HTERT RPE-1 (cell line): ENCODE data around the gene TMC1.
"Not testable (repeated sequence)": the region's sequence is repeated elsewhere in the genome, so short reads cannot be mapped to it uniquely, and the experiment has no call there.

Source experiments
- in situ Hi-C: fragments of 300-500 bp; cut with MboI; formaldehyde crosslinking; loops from 4 replicates; pipeline ENCODE4 v1.14.3; 2020; ENCODE audit warnings: low sequenced_read_pairs

The TMC1 gene

DNA sequence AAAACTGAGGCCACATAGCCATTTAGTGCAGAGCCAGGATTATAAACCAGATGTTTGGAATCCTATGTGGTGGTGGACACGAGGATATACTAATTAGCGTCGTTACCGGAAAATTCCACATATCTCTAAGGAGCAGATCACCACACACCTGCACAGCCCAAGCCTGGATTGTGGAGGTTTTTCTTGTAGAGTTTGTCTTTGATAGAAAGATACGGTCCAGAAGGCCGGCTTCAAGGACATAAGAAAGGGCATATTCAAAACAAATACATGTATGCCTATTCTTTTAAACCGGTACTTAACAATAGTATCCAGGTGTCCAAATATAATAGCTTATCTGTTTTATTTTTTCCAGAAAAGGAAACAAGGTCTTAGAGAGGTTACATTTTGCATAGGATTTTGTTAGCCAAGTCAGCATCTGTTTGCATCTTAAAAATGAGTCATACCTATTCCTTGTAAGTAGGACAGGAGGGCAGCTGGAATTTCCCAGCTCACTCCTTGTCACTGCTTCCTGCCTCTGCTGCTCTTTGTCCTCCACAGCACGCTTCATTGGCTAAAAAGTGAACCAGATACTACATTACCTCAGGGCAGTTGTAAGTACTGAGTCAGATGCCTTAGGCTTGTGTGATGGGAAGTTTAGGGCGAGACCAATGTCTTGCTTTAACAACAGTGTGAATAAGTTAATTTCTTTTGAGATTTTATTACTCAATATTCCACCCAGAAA, 3.6 kb downstream of the TMC1 start:
- in situ Hi-C loops = no loop called here

DNA sequence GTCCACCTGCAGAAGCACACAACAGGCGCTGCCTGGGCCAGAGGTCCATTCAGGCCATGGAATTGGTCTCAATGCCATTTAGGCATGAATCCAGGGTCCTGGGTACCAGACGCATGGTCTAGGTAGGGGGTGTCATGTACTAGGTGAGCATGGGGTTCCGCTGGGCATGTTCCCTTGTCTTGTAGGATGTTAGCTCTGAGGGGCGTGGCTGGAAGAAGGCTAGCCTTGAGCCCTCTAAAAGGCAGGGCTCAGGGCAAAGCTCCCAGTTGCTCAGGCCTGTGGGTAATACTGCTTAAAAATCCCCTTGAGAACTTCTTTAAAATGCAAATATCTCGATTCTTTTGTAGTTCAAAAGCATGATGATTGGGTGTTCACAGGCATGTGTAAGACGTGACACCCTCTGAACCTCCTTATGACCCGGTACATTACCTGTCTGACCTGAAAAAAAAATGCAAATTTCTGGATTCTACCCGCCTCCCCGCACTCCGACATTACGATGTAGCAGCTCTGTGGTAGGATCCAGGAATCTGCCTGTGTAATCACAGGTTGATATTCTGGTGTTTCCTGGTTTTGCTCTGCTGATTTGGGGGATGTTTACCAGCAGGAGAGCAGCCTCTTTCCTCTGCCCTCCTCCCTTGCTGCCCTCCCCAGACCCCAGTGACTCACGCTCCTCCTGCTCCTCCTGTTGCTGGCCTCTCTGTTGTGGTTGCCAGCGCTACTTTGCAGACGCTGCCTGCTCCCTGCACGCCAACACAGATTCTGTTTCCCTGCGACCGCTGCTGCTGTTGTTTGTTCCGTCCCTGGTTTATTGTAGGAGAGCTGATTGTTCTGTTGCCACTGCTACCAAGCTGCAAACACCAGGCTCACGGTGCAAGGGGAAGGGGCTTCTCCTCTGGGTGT, 5.7 kb downstream of the TMC1 start:
- in situ Hi-C loops = no loop called here

DNA sequence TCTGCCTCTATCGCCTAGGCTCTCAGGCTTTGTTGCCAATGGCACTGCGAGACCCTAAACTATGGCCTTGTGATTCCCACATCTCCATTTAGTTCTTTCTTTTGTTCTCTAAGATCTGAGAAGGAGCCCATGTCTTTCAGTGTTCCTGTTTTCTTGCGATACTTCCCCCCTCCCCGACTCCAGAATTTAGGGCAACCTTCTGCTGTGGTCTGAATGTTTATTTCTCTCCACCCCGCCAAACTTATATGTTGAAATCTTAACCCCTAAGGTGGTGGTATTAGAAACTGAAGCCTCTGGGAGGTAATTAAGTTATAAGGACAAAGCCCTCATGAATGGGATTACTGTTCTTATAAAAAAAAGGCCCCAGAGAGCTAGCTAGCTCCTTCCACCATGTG, 6.4 kb downstream of the TMC1 start:
- in situ Hi-C loops = no loop called here

DNA sequence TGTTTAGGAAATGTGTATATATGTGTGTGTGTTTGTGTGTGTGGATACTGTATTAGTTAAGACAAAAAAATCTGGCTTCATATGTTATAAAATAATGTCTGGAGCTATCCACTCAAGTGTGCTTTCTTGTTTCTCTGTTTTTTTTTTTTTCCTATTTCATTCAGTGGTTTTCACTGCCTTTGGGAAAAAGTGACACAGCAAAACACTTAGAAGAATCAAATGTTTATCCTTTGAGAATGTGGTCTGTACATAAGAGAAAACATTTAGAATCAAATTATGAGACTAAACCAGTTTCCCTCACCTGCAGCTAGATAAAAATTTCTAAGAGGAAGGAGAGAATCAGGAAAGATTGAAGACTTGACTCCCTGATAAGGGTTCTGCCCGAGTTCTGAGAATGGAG, 8.1 kb downstream of the TMC1 start:
- in situ Hi-C loops = no loop called here

DNA sequence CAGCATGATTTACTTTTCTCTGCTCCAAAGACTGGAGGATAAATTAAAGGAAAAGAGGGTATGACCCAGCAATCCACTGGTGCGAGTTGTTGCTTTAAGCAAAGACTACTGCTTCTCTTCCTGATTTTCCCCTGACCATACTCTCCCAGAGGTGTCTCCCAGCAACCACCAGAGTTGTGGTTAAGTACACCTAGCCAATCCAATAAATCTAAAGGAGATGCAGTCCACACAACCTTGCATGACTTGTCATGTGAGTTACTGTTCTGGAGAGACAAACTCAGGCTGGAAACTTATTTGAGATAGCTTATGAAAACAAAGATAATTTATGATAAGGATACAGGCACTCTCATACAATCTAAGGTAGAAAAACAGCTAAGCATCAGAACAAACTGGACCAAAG, 11.9 kb downstream of the TMC1 start:
- in situ Hi-C loops = no loop called here

DNA sequence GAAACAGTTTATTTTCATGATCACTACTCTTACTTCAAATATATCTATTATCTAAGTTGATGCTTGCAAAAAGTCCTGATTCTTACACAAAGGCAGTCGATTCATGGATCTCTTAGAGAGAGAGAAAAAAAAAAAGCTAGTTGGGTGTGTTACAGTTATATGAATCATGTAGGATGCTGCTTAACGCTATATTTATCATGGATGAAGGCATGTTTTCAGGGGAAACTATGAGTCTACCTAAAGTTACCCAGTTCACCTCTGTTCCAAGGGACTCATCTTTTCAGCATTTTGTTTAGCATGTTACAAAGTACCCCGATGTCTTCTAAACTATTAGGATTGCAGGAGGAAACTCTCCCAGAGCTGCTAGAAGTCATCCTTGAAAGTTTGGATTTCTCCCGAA, 13.5 kb downstream of the TMC1 start:
- in situ Hi-C loops = no loop called here

DNA sequence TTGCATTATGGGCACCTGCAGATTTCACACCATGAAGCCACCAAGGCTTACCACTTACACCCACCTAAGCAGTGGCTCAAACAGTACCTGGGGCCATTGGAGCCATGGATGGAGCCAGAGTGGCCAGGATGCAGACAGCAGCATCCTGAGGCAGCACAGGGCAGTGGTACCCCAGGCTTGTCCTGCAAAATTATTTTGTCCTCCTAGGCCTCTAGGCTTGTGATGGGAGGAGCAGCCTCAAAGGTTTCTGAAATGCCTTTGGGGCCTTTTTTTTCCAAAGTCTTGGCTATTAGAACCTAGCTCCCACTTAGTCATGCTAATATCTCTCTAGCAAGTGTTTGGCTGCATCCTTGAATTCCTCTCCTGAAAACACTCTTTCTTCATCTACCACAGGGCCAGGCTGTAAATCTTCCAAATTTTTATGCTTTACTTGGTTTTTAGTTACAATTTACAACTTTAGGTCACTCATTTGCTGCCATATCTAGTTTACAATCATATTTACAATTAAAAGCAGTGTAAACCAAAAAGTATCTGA, 15.7 kb downstream of the TMC1 start:
- in situ Hi-C loops = no loop called here

DNA sequence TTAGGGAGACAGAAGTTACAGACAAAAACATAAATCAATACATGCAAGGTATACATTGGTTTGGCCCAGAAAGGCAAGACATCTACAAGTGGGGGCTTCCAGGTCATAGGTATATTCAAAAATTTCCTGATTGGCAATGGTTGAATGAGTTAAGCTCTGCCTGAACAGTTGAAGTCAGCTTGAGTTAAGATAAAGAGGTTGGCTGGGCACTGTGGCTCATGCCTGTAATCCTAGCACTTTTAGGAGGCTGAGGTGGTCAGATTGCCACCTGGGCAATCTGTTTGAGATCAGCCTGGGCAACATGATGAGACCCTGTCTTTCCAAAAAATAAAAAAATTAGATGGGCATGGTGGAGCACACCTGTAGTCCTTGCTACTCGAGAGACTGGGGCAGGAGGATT, 16.3 kb downstream of the TMC1 start:
- in situ Hi-C loops = no loop called here

DNA sequence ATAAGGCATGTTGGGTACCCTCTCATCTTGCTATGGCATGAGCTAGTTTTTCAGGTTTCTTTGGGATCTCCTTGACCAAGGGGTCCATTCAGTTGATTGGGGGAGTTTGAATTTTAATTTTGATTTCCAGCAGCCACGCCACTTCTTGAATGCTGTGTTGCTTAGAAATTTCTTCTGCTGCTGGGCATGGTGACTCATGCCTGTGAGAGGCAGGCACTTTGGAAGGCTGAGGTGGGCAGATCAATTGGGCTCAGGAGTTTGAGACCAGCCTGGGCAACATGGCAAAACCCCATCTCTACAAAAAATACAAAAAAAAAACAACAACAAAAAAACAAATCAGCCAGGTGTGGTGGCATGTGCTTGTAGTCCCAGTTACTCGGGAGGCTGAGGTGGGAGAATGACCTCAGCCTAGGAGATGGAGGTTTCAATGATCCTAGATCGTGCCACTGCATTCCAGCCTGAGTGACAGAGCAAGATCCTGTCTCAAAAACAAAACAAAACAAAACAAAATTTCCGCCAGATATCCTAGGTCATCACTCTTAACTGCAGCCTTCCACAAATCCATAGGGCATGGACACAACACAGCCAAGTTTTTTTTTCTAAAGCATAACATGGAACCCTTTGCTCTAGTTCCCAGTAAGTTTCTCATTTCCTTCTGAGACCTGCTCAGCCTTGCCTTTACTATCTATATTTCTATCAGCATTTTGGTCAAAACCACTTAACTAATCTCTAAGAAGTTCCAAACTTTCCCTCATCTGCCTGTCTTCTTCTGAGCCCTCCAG, 17.7 kb downstream of the TMC1 start:
- in situ Hi-C loops = no loop called here

DNA sequence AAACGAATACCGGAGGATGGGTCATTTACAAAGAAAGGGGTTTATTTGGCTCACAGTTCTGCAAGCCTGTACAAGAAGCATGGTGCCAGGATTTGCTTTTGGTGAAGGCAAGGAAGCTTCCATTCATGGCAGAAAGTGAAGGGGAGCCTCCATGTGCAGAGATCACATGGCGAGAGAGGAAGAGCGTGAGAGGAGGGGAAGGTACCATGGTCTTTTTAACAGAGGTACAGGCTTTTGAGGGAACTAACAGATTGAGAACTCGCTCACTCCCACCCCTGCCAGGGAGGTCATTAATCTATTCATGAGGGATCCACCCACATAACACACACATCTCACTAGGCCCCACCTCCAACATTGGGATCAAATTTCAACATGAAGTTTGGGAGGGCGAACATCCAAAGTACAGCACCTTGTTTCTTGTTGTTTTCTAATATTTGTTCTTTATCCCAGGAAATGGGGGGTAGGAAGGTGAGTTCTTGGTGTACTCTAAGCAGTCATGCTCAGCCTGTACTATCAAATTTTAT, 18.5 kb downstream of the TMC1 start:
- in situ Hi-C loops = no loop called here

DNA sequence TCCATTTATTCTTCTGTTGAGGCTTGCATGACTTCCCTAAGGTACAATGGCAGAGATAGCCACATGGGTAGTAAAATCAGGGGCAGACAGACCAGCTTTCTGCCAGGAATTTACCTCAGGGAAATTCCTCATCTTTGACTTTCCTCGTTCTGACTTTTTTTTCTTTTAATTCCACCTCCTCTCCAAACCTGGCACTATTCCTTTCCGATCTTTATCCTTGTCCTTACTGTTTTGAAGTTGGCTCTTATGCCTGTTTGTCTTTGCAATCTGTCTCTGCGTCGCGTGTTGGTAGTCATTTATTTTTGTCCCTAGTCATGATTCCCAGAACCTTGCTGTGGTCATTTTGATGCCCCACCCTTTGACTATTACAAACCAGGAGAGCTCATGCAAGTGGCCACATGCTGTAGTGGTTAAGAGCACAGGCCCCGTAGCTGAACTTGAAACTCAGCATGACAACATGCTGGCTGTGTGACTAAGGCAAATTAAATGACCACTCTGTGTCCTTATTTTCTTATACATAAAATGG, 19.0 kb downstream of the TMC1 start:
- in situ Hi-C loops = no loop called here

DNA sequence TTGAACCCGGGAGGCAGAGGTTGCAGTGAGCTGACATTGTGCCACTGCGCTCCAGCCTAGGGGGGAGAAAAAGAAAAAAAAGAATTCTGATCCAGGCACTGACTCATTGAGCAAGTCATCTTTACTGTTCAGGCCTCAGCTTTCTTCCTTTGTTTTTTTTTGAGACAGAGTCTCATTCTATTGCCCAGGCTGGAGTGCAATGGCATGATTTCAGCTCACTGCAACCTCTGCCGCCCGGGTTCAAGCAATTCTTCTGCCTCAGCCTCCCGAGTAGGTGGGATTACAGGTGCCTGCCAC, 21.1 kb downstream of the TMC1 start:
- in situ Hi-C loops = not testable (repeated sequence)

DNA sequence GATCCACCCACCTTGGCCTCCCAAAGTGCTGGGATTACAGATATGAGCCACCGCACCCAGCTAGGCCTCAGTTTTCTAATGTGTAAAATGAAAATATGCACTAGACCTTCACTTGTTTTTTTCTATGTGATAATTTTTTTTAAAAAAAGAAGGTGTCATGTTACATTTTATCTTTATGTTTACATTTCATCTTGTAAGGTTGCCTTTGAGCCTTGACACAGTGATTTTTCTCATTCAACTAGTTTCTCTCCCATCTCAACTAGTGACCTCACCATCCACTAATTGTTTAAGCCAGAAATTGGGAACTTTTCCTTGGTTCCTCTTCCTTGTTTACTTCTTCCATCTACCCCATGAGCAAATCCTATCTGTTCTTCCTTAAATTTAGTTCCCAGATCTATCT, 21.5 kb downstream of the TMC1 start:
- in situ Hi-C loops = no loop called here

DNA sequence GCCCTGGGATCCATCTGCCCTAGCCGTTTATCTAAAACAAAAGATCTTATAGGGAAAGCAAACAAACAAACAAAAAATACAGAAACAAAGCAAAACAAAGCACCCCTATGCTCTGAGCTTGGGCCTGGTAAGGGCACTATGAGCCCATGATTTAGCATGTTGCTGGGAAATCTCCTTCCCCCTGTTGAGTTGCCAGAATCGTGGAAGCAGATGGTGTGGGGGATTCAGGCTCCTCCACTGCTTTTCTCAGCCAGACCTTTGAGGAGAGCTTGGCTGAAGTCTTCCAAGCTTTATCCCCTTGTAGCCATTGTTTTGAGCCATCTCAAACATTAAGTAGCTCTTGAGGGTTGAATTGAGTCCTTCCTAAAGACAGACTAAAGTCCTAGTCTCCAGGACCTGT, 29.9 kb downstream of the TMC1 start:
- in situ Hi-C loops = no loop called here

DNA sequence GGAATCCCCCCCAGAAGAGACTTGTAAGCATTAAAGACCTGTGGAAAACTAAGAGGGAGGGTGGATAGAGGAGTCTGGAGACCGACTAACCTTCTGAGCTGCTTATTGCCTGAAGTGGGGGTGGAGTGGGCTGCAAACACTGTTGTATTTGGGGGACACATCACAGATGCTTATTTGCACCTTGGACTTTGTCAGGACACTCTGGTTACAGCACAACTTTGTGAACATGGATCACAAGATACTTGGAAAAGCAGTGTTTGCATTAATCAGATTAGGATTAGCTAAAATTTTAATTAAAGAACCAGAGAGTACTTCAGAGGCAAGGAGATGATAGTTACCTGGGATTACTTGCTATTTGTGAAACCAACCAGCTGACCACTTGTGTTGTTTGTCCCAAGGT, 30.9 kb downstream of the TMC1 start:
- in situ Hi-C loops = no loop called here

DNA sequence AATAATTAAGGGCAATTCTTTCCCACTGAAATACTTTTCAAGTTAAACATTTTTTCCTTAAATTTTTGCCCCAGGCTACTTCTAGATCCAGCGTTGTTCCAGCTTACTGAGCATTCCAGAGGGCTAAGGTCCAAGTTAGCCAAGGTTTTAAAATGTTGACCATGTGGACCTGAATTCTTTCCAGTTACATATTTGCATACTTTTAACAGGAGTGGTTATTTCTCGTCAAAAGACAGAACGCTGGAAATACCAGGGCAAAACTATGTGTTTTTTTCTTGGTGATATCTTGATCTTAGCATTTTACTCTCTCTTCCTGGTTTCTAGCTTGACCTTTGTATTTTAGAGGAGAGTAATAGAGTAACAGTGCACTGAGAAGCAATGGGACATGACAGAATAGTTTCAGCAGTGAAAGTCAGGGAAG, 32.8 kb downstream of the TMC1 start:
- in situ Hi-C loops = no loop called here

DNA sequence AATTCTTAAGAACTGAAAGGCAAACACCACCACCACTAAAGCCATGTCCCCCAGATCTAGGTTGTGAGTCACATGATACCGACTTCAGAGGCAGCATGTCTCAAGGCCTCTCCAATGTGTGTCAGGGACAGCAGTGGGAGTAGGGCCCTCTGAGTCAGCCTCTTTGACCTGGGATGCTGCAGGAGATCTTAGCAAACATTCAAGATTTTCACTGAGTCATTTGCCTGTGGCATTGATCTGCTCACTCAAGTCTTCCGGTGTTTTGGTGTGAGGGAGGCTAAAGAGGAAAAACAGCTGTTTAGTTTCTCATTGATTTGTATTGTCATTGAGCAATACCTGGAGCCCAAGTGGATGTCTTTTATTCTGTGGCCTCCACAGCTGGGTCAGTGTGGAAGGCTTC, 36.1 kb downstream of the TMC1 start:
- in situ Hi-C loops = no loop called here

DNA sequence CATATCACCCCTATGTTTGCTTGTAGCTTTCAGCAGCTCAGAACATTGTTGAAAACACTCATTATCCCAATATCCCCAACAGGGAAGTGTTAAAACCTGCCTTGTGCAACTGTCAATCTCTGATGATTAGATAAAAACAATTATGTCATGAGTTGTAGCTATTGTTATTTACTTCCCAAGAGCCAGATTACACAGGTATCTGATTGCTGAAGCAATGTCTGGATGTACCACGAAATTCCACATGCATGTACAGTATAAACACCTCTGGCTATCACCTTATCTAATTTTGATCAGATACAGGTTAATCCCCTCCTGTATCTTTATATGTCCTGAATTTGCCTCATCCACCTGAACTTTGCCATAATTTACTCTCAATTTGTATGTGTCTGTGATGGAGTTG, 38.7 kb downstream of the TMC1 start:
- in situ Hi-C loops = no loop called here

DNA sequence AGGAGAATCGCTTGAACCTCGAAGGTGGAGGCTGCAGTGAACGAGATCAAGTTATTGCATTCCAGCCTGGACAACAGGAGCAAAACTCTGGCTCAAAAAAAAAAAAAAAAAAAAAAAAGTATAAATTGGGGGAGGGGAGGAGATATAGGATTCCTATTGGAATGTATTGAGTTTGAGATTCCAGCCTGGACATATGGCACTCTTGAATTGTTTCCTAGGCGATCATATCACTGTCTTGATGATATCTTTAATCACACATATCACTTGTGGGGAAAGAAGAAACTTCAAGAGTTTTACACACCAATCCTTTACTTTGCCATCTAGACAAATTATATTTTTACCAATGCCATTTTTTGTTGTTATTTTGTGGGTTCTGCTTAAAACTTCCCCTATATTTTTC, 42.4 kb downstream of the TMC1 start:
- in situ Hi-C loops = no loop called here

DNA sequence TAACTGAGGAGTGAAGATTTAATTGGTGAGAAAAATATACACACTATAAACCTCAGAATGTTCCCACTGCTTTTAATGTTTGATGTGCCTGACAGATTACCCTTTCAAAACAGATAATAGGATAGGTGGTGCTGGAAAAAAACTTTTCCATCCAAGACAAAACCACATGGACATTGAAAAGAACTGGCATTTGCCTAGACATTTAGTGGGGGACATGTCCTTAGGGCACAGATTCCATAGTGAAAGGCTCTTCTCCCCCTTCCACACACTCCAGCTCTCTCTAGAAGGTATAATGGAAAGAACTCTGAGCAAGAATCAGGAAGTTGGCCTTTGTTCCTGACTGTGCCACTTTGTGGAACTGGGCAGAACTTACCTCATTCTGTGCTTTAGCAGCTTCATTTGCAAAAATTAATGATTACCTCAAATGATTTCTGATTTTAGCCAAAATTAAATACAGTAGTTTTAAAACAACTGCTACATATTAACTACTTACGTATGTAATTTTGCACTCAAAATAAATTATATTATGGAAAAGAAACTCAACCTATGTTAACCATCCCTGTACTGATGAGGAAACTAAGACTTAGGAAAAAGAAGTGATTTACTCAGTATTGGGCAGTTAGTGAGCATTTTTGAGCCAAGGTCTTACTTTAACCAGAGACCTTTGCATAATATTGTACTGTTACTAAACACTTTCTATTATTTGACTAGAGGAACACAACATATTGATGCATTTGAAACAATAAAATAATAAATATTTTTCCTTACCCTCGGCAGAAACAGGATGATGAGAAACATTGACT, 43.3 kb downstream of the TMC1 start:
- in situ Hi-C loops = no loop called here
